Breast epithelium (tissue), 4 donors: Measurements from ENCODE around the gene APC. TPM values are rescaled to one million over a fixed set of nuclear protein-coding genes. Genes with fewer than 3 reads are reported as not detected.
"Not testable (repeated sequence)": the region's sequence is repeated elsewhere in the genome, so short reads cannot be mapped to it uniquely, and the experiment has no call there.

Source experiments
- DNase-seq, 2 donors: peaks; one replicate each; pipeline ENCODE4 v3.0.0-alpha.2; 2019; ENCODE audit warnings: low spot score in 2 of 2
- H3K27ac ChIP-seq, 2 donors: fragments of 200-600 bp; sonication (generic) in 1 of 2; one replicate each; pipeline ENCODE4 v1.5.1; 2016 to 2019; ENCODE audit warnings: mild to moderate bottlenecking in 1 of 2
- H3K27me3 ChIP-seq, 2 donors: fragments of 200-600 bp; sonication (generic) in 1 of 2; one replicate each; pipeline versions ENCODE4 v1.5.1 to v1.6.0; 2017 to 2019; ENCODE audit warnings: control low read depth in 1 of 2, mild to moderate bottlenecking in 1 of 2
- H3K36me3 ChIP-seq: fragments of 200-600 bp; one replicate; pipeline ENCODE4 v1.5.1; 2019
- H3K4me1 ChIP-seq, 2 donors: fragments of 200-600 bp; sonication (generic); one replicate each; pipeline ENCODE4 v1.5.1; 2016 to 2019; ENCODE audit warnings: control low read depth in 1 of 2
- H3K4me3 ChIP-seq, 3 donors: fragments of 200-600 bp; sonication (generic); 1 replicate in 2 of 3; 2 replicates in 1 of 3; pipeline ENCODE4 v1.5.1; 2016 to 2019; ENCODE audit warnings: mild to moderate bottlenecking in 3 of 3, moderate library complexity in 2 of 3
- H3K9me3 ChIP-seq, 2 donors: fragments of 200-600 bp; sonication (generic) in 1 of 2; one replicate each; pipeline ENCODE4 v1.5.1; 2016 to 2019; ENCODE audit warnings: control low read depth in 1 of 2
- CTCF ChIP-seq, 3 donors: fragments of 450-650 bp; IDR thresholded peaks; one replicate each; pipeline ENCODE4 v1.5.1; 2016 to 2017; ENCODE audit warnings: antibody characterized with exemption in 3 of 3, mild to moderate bottlenecking in 3 of 3, moderate library complexity in 3 of 3
- POLR2A ChIP-seq: fragments of 450-650 bp; IDR thresholded peaks from one replicate; pipeline ENCODE4 v1.6.1; 2016; ENCODE audit warnings: antibody characterized with exemption, mild to moderate bottlenecking, moderate library complexity
- POLR2AphosphoS5 ChIP-seq, 3 donors: sonication (generic); formaldehyde crosslinking; IDR thresholded peaks; one replicate each; pipeline ENCODE4 v1.6.1; 2017; ENCODE audit warnings: antibody characterized with exemption in 3 of 3
- intact Hi-C: fragments of 100-400 bp; cut with DNase I; formaldehyde crosslinking; loops from one replicate; pipeline ENCODE4 v1.15.1; 2023; ENCODE audit warnings: low total_unique reads
- total RNA-seq, 3 donors: library from RNA; depleted of rRNA; stranded (reverse); fragments of >200 nt; gene quantifications; one replicate each; pipeline ENCODE4 v1.1.0, GENCODE V29; 2016

Gene APC
- total RNA-seq, 3 donors from 2014 or later, result 51.5 to 73.9 (median 65.1) TPM

GRCh38 chr5:112854651-112855050, 117.0 kb downstream of the APC start:
- TF ChIP-seq POLR2AphosphoS5 (IDR thresholded peaks at IDR 0.05), result no peak
- no peak for TF ChIP-seq CTCF (IDR thresholded peaks at IDR 0.05)
- no peak for TF ChIP-seq POLR2A
- intact Hi-C loops, result no loop called here
- H3K4me1 ChIP-seq, result no peaks in the 10 kb centered on the region

GRCh38 chr5:112857866-112858265, 120.2 kb downstream of the APC start:
- Histone ChIP-seq H3K4me3 (no peak overlapping the region), H3K4me1 (peaks cover 0 to 5% of the 10 kb centered on the region in 2 donors), H3K27me3 (no peaks in the 10 kb centered on the region), H3K36me3 (no peaks in the 10 kb centered on the region), H3K27ac (no peak overlapping the region), H3K9me3 (no peaks in the 10 kb centered on the region)
- intact Hi-C loops, result no loop called here
- no peak for DNase-seq
- no peak for TF ChIP-seq POLR2AphosphoS5 (IDR thresholded peaks at IDR 0.05)
- no peak for TF ChIP-seq POLR2A
- no peak for TF ChIP-seq CTCF (IDR thresholded peaks at IDR 0.05)

More at GRCh38 chr5:112854651-112855050, 117.0 kb downstream of the APC start:
- no peak overlapping the region for H3K27ac ChIP-seq
- H3K4me3 ChIP-seq, result no peak overlapping the region
- no peak for DNase-seq
- no peaks in the 10 kb centered on the region for H3K9me3 ChIP-seq
- no peaks in the 10 kb centered on the region for H3K36me3 ChIP-seq
- no peaks in the 10 kb centered on the region for H3K27me3 ChIP-seq

- H3K36me3 ChIP-seq, intact Hi-C loops, H3K9me3 ChIP-seq, H3K27me3 ChIP-seq, H3K4me1 ChIP-seq, DNase-seq: not testable (repeated sequence)
- Histone ChIP-seq H3K27ac (peak overlapping the region; percentile 85 to 91), H3K4me3 (peak overlapping the region; percentile 82 to 85 (median 85))
Measured at GRCh38 chr5:112860571-112860928, 122.9 kb downstream of the APC start.

- intact Hi-C loops, result no loop called here
- peak within 1 kb of the TSS; percentile 85 to 91 for H3K27ac ChIP-seq
- peak in 2 of 3 donors; percentile 63 to 85 for TF ChIP-seq POLR2AphosphoS5 (IDR thresholded peaks at IDR 0.05)
- TF ChIP-seq CTCF (IDR thresholded peaks at IDR 0.05), result no peak
- TF ChIP-seq POLR2A, result peak; percentile 64
Measured at GRCh38 chr5:112860929-112861637, 123.4 kb downstream of the APC start, which contains the start of gene SRP19. Gene SRP19 (plus strand): TSS chr5:112861287. CDS start chr5:112861377, 90 bp downstream.

GRCh38 chr5:112861638-112861985, 123.9 kb downstream of the APC start:
- intact Hi-C loops, result no loop called here
- DNase-seq, result no peak
- Histone ChIP-seq H3K36me3 (no peaks in the 10 kb centered on the region), H3K4me3 (peak overlapping the region; percentile 82 to 85 (median 85)), H3K27me3 (no peaks in the 10 kb centered on the region), H3K9me3 (no peaks in the 10 kb centered on the region), H3K27ac (peak overlapping the region; percentile 85 to 91), H3K4me1 (peaks cover 0 to 5% of the 10 kb centered on the region in 2 donors)
- TF ChIP-seq POLR2A, result no peak
- no peak for TF ChIP-seq POLR2AphosphoS5 (IDR thresholded peaks at IDR 0.05)
- no peak for TF ChIP-seq CTCF (IDR thresholded peaks at IDR 0.05)

More at GRCh38 chr5:112860929-112861637, 123.4 kb downstream of the APC start, which contains the start of gene SRP19:
- no peaks in the 10 kb centered on the region for H3K36me3 ChIP-seq
- peaks cover 0 to 5% of the 10 kb centered on the region in 2 donors for H3K4me1 ChIP-seq
- H3K9me3 ChIP-seq, result no peaks in the 10 kb centered on the region
- peak; percentile 91 to 93 for DNase-seq
- peak within 1 kb of the TSS; percentile 82 to 85 (median 85) for H3K4me3 ChIP-seq
- no peaks in the 10 kb centered on the region for H3K27me3 ChIP-seq
